HG03025 (cell line): Measurements from ENCODE around the gene MRTO4.

ENCODE experiments used
- ATAC-seq: cut with Tn5 transposase; IDR thresholded peaks from one replicate; pipeline ENCODE4 v1.9.1; 2021; ENCODE audit warnings: mild to moderate bottlenecking, moderate library complexity; ENCODE audit not compliant: unreplicated experiment, low FRiP score

MRTO4 gene

DNA sequence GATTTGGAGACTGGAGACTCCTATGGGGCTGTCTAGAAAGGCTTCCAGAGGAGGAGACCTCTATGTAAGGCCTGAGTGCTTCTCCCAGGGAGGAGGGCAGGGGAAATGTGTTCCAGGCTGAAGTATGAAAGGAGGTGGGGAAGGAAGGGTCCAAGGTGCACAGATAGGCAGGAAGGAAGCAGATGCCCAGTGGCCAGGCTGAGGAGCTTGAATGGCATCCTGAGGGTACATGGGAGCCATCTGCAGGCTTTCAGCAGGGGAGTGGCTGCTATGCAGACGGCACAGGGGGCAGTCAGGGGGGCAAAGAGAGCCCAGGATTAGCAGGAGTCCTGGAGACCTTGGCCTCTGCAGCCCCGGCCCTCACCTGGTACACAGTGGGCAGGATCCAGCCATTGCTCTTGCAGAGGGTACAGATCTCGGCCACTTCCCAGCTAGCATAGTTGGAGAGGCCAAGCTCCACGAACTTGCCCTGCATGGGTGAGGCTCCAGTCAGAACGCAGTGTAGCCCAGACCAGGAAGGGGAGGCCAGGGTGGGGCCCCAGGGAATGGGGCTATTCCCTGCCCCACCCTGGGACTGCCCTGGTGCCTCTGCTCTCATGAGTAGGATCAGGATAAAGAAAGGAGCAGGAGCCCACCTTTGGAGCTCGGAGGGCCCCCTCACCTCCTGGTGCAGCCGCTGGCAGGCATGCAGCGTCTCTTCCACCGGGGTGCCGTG is 56.3 kb downstream of the MRTO4 start:
- no peak for ATAC-seq

DNA sequence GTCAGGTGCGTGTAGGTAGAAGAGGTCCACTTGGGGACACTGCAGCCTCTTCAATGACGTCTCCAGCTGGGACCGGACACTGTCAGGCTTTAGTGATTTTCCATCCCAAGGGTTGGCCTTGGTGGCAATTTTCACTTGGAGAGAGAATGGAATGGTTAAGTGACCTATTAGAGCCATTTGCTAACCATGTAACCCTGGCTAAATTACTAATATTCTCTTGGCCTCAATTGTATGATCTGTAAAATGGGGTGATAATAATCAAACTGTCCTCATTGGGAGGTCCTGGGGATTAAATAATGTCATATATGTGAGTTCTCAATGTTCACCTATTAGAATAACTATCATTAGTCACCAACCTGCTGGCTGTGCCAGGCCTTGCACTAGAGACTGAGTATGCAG is 56.9 kb downstream of the MRTO4 start:
- no peak for ATAC-seq

DNA sequence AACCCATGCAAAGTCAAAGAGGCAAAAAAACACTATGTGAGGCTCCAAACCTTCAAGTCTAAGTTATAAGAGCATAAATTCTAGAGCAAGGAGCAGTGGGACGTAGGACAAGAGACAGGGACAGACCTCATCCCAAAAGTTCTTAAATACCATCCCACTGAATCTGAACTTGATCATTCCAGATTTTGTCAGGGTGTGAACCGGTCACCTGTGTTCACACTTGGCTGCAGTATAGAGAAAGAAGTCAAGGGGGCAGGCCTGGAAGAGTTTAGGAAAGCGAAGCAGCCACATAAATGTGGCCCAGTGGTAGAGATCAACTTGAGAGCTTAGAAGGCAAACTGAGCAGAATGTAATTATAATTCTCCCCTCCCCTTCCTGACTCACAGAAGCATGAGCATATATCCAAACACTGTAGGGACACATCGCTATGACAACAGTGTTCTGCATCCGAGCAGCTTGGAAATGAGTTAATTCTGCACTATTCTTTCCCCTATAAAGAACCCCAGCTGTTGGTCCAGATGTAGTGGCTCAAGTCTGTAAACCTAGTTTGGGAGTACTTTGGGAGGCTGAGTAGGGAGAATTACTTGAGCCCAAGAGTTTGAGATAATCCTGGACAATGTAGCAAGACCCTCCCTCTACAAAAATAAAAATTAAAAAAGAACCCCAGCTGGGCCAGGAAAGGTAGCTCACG is 57.7 kb downstream of the MRTO4 start:
- no peak for ATAC-seq
